Gastroesophageal sphincter (tissue), 3 donors: ENCODE results near the gene RAB11FIP3.

Experiments
- EP300 ChIP-seq: sonication (generic); formaldehyde crosslinking; IDR thresholded peaks from one replicate; pipeline ENCODE4 v1.6.1; 2017; ENCODE audit warnings: antibody characterized with exemption, mild to moderate bottlenecking
- POLR2A ChIP-seq, 2 donors: fragments of 450-650 bp; IDR thresholded peaks; one replicate each; pipeline ENCODE4 v1.6.1; 2017; ENCODE audit warnings: antibody characterized with exemption in 2 of 2, mild to moderate bottlenecking in 2 of 2, moderate library complexity in 1 of 2
- TF ChIP-seq, protein P1 (sequence below), 4 experiments: fragments of 200-600 bp in 2 of 4; fragments of 450-650 bp in 2 of 4; sonication (generic) in 1 of 4; IDR thresholded peaks; one replicate each; pipeline ENCODE4 v1.5.1; 2017 to 2019; ENCODE audit warnings: antibody characterized with exemption in 4 of 4, mild to moderate bottlenecking in 2 of 4, moderate library complexity in 2 of 4

DNA sequence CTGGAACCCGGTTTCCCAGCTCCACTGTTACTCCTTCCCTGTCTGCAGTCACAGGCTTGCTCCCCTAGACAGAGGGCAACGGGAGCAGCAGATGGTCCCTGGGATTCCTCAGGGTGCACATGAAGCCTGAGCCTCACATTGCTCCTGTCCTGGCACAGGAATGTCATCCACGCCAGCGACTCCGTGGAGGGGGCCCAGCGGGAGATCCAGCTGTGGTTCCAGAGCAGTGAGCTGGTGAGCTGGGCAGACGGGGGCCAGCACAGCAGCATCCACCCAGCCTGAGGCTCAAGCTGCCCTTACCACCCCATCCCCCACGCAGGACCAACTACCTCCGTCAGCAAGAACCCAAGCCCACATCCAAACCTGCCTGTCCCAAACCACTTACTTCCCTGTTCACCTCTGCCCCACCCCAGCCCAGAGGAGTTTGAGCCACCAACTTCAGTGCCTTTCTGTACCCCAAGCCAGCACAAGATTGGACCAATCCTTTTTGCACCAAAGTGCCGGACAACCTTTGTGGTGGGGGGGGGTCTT lies 25.3 kb upstream of the RAB11FIP3 start:
- TF ChIP-seq, protein P1, sequence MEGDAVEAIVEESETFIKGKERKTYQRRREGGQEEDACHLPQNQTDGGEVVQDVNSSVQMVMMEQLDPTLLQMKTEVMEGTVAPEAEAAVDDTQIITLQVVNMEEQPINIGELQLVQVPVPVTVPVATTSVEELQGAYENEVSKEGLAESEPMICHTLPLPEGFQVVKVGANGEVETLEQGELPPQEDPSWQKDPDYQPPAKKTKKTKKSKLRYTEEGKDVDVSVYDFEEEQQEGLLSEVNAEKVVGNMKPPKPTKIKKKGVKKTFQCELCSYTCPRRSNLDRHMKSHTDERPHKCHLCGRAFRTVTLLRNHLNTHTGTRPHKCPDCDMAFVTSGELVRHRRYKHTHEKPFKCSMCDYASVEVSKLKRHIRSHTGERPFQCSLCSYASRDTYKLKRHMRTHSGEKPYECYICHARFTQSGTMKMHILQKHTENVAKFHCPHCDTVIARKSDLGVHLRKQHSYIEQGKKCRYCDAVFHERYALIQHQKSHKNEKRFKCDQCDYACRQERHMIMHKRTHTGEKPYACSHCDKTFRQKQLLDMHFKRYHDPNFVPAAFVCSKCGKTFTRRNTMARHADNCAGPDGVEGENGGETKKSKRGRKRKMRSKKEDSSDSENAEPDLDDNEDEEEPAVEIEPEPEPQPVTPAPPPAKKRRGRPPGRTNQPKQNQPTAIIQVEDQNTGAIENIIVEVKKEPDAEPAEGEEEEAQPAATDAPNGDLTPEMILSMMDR (IDR thresholded peaks at IDR 0.05) = no peak
- no peak for TF ChIP-seq POLR2A (IDR thresholded peaks at IDR 0.05)
- TF ChIP-seq EP300 = no peak
